Stimulated activated CD8-positive, alpha-beta memory T cell treated with anti-CD3 and anti-CD28 coated beads, Interleukin-7, amount 100 ng/mL, for 4 hours (primary cell): ENCODE measurements around the gene TANGO2.

Source experiments
- DNase-seq, 2 donors: peaks; one replicate each; pipeline ENCODE4 v3.0.0-alpha.2; 2020; ENCODE audit warnings: low read depth in 2 of 2

The TANGO2 gene

GRCh38 chr22:20011993-20012740 is 8.7 kb upstream of the TANGO2 start:
- no peak for DNase-seq

GRCh38 chr22:20012741-20013331 is 8.1 kb upstream of the TANGO2 start:
- no peak for DNase-seq

GRCh38 chr22:20013382-20013871 is 7.5 kb upstream of the TANGO2 start:
- DNase-seq, result peak in 1 of 2 donors; percentile 26

- DNase-seq, result no peak
These were observed 6.3 kb upstream of the TANGO2 start for GRCh38 chr22:20014526-20015186.

- DNase-seq, result no peak
These were observed 5.7 kb upstream of the TANGO2 start for GRCh38 chr22:20015187-20015625.

GRCh38 chr22:20015971-20016733 is 4.8 kb upstream of the TANGO2 start:
- peak in 1 of 2 donors; percentile 13 for DNase-seq

GRCh38 chr22:20016734-20017621 is 3.9 kb upstream of the TANGO2 start, which contains the start of gene ARVCF:
Gene ARVCF, minus strand, starts transcription at chr22:20016823. Its CDS starts 26,029 bp downstream, at chr22:19990794.
- peak; percentile 76 to 85 for DNase-seq

GRCh38 chr22:20017622-20017958 is 3.3 kb upstream of the TANGO2 start:
- DNase-seq, result no peak

GRCh38 chr22:20018001-20018400 is 2.9 kb upstream of the TANGO2 start:
- no peak for DNase-seq

GRCh38 chr22:20019661-20020532 is 1.0 kb upstream of the TANGO2 start:
- DNase-seq, result no peak

- DNase-seq, result no peak
These were observed 579 bp downstream of the TANGO2 start for GRCh38 chr22:20021196-20022181.

- no peak for DNase-seq
These were observed 1.5 kb downstream of the TANGO2 start for GRCh38 chr22:20022231-20022977.

GRCh38 chr22:20022978-20023613 is 2.2 kb downstream of the TANGO2 start:
- DNase-seq, result no peak

GRCh38 chr22:20024225-20024624 is 3.3 kb downstream of the TANGO2 start:
- DNase-seq, result no peak

GRCh38 chr22:20024650-20025397 is 3.9 kb downstream of the TANGO2 start:
- DNase-seq, result no peak

GRCh38 chr22:20025401-20026203 is 4.7 kb downstream of the TANGO2 start:
- no peak for DNase-seq
